GM12878 (cell line): Measurements from ENCODE around the gene TIMM22. TPM values are rescaled to one million over a fixed set of nuclear protein-coding genes. Genes with fewer than 3 reads are reported as not detected.

Source experiments
- ATAC-seq: fragments of 200-7000 bp; cut with Tn5 transposase; 3 replicates; pipeline ENCODE4 v1.9.1; 2020; ENCODE audit warnings: mild to moderate bottlenecking, moderate library complexity
- BruUV-seq: library from RNA; stranded (reverse); fragments of 400-500 nt; replicated peaks from 2 replicates; lab custom pipeline; 2021; lab: Mats Ljungman, UMichigan
- CTCF ChIA-PET: fragments of 300-600 bp; sonication (Branson Sonifier 250); formaldehyde crosslinking; extraction: SDS; loops from one replicate; lab custom pipeline; 2021; ENCODE audit warnings: inconsistent platforms; lab: Yijun Ruan, JAX
- POLR2A ChIA-PET: fragments of 350-600 bp; formaldehyde crosslinking; extraction: SDS; loops from one replicate; lab custom pipeline; 2021; ENCODE audit warnings: inconsistent platforms; lab: Charles Lee
- RAD21 ChIA-PET: fragments of 300-600 bp; sonication (Branson Sonifier 250); formaldehyde crosslinking; loops from one replicate; lab custom pipeline; 2023; ENCODE audit warnings: antibody characterized with exemption; ENCODE audit not compliant: unreplicated experiment; lab: Charles Lee
- SMC1A ChIA-PET: fragments of 300-600 bp; sonication (Branson Sonifier 250); formaldehyde crosslinking; loops from one replicate; lab custom pipeline; 2023; ENCODE audit not compliant: unreplicated experiment, uncharacterized antibody; lab: Charles Lee
- DNase-seq: peaks from one replicate; pipeline ENCODE4 v3.0.0-alpha.2; 2011; ENCODE audit warnings: low read depth, low spot score
- FAIRE-seq: peaks from 3 replicates; lab custom pipeline; 2011; peaks lifted over from hg19 to GRCh38; lab: Jason Lieb, UNC
- H2AFZ ChIP-seq: 2 replicates; pipeline ENCODE4 v1.6.0; 2011; ENCODE audit warnings: low read depth, low read length, control low read depth; ENCODE audit not compliant: control insufficient read depth
- H3K27ac ChIP-seq: 2 replicates; pipeline ENCODE4 v1.5.1; 2011; ENCODE audit warnings: control low read depth; ENCODE audit not compliant: control insufficient read depth, insufficient read depth
- H3K27me3 ChIP-seq, 2 experiments: replicated peaks in 1 of 2; 2 replicates each; pipeline versions ENCODE4 v1.6.0 to v1.6.1; 2011; ENCODE audit warnings: low read length in 1 of 2; ENCODE audit not compliant: control insufficient read depth in 2 of 2, insufficient read depth in 2 of 2
- H3K36me3 ChIP-seq, 2 experiments: 2 replicates each; pipeline ENCODE4 v1.5.1; 2011; ENCODE audit warnings: low read length in 1 of 2; ENCODE audit not compliant: control insufficient read depth in 2 of 2, insufficient read depth in 2 of 2
- H3K4me1 ChIP-seq: 2 replicates; pipeline ENCODE4 v1.6.1; 2011; ENCODE audit warnings: mild to moderate bottlenecking, low read length, moderate library complexity, mixed read lengths; ENCODE audit not compliant: control insufficient read depth, insufficient read depth
- H3K4me2 ChIP-seq: 2 replicates; pipeline ENCODE4 v1.6.0; 2011; ENCODE audit warnings: control low read depth; ENCODE audit not compliant: control insufficient read depth, insufficient read depth
- H3K4me3 ChIP-seq: fragments of 200-600 bp; sonication (generic); 2 replicates; pipeline ENCODE4 v1.5.1; 2016
- H3K79me2 ChIP-seq: 2 replicates; pipeline ENCODE4 v1.6.0; 2011; ENCODE audit warnings: low read length; ENCODE audit not compliant: control insufficient read depth, insufficient read depth
- H3K9ac ChIP-seq: 2 replicates; pipeline ENCODE4 v1.8.0; 2011; ENCODE audit warnings: low read length, control low read depth, mixed read lengths; ENCODE audit not compliant: control insufficient read depth, insufficient read depth
- H3K9me3 ChIP-seq: replicated peaks from 3 replicates; pipeline ENCODE4 v1.5.1; 2011; ENCODE audit warnings: mild to moderate bottlenecking, low read length; ENCODE audit not compliant: control insufficient read depth, insufficient read depth
- H4K20me1 ChIP-seq: 2 replicates; pipeline ENCODE4 v1.6.0; 2011; ENCODE audit not compliant: control insufficient read depth, insufficient read depth
- KLF5 ChIP-seq: fragments of 450-650 bp; IDR thresholded peaks from 2 replicates; pipeline ENCODE4 v1.6.1; 2014; ENCODE audit warnings: mild to moderate bottlenecking; ENCODE audit not compliant: partially characterized antibody
- SIX5 ChIP-seq: IDR thresholded peaks from 2 replicates; pipeline ENCODE4 v1.6.1; 2011; ENCODE audit warnings: mild to moderate bottlenecking, low read depth, low read length, moderate library complexity; ENCODE audit not compliant: severe bottlenecking
- YY1 ChIP-seq: IDR thresholded peaks from 2 replicates; pipeline ENCODE4 v1.6.1; 2011; ENCODE audit warnings: low read depth, mild to moderate bottlenecking, low read length
- whole genome bisulfite sequencing: methylation state at CpG from one replicate; pipeline ENCODE4 v1.1.6; 2016; ENCODE audit warnings: low lambda C conversion rate; ENCODE audit not compliant: insufficient replicate concordance, insufficient coverage; ENCODE audit errors: missing lambda C conversion rate; 5-methylcytosine and 5-hydroxymethylcytosine counted together
- in situ Hi-C: fragments of 300-500 bp; cut with MboI; formaldehyde crosslinking; loops from 9 replicates; pipeline ENCODE4 v1.14.3; 2018; ENCODE audit warnings: mixed read lengths
- intact Hi-C: fragments of 100-400 bp; cut with micrococcal nuclease; formaldehyde crosslinking; loops from one replicate; pipeline ENCODE4 v1.14.2; 2022; ENCODE audit not compliant: unreplicated experiment
- polyA plus RNA-seq, 11 experiments: library from polyadenylated mRNA; depleted of rRNA in 4 of 11; unstranded in 6 of 11; stranded (reverse) in 5 of 11; fragments of >200 nt; fragmentation: Nextera tagmentation in 4 of 11; fragmentation: Illumina TruSeq in 1 of 11; extraction: Ambion mirVana in 4 of 11; extraction: Trizol in 1 of 11; gene quantifications; 1 replicate in 1 of 11; 2 replicates in 10 of 11; pipeline versions ENCODE4 v1.2.1 to v1.2.3, GENCODE V29; 2011 to 2016; ENCODE audit warnings: inconsistent platforms in 2 of 11, missing spikeins in 2 of 11, low read depth in 1 of 11
- total RNA-seq, 4 experiments: library from RNA; depleted of rRNA in 3 of 4; stranded (reverse); fragments of >200 nt in 3 of 4; fragmentation: Illumina TruSeq in 1 of 4; extraction: Trizol in 1 of 4; gene quantifications; 2 replicates each; pipeline versions ENCODE4 v1.2.1 to v1.2.3, GENCODE V29; 2013 to 2021
- TF ChIP-seq, protein P1 (sequence below): fragments of 450-650 bp; conservative IDR thresholded peaks from 2 replicates; pipeline ENCODE4 v1.6.1; 2017; ENCODE audit warnings: mild to moderate bottlenecking, moderate library complexity
- TF ChIP-seq, protein P2 (sequence below): IDR thresholded peaks from 2 replicates; pipeline ENCODE4 v1.6.1; 2011; ENCODE audit warnings: mild to moderate bottlenecking, low read depth, low read length, moderate library complexity; ENCODE audit not compliant: insufficient replicate concordance

Gene TIMM22
- total and polyA plus RNA-seq, 10 of the 15 experiments (the other 5 are each of a cell fraction or from before 2014, with no cell fraction given) = 4.4 to 25.0 (median 10.6) TPM

- intact Hi-C loops = no loop called here
- FAIRE-seq (no peak), DNase-seq (no peak), ATAC-seq (no peak)
- no peak overlapping the region for H3K4me3 ChIP-seq
- H3K27me3 ChIP-seq = no peaks in the 10 kb centered on the region
- peaks cover 9% of the 10 kb centered on the region in 2 experiments; a peak in 3 of 4 replicates for H3K36me3 ChIP-seq
- ChIA-PET RAD21 (no interaction called here), POLR2A (no interaction called here), SMC1A (no interaction called here), CTCF (no interaction called here)
- no peak overlapping the region for H2AFZ ChIP-seq
- 93% methylated on average over 16 of the region's 16 CpGs for WGBS
- BruUV-seq = no TSS peak
- H3K9me3 ChIP-seq = no peaks in the 10 kb centered on the region
- no peak overlapping the region for H3K27ac ChIP-seq
- H3K79me2 ChIP-seq = no peaks in the 10 kb centered on the region
- H4K20me1 ChIP-seq = no peaks in the 10 kb centered on the region
- in situ Hi-C loops = no loop called here
- H3K9ac ChIP-seq = no peak overlapping the region
- no peaks in the 10 kb centered on the region for H3K4me1 ChIP-seq
- TF ChIP-seq YY1 (no peak), KLF5 (no peak), SIX5 (no peak)
- TF ChIP-seq, protein P1, sequence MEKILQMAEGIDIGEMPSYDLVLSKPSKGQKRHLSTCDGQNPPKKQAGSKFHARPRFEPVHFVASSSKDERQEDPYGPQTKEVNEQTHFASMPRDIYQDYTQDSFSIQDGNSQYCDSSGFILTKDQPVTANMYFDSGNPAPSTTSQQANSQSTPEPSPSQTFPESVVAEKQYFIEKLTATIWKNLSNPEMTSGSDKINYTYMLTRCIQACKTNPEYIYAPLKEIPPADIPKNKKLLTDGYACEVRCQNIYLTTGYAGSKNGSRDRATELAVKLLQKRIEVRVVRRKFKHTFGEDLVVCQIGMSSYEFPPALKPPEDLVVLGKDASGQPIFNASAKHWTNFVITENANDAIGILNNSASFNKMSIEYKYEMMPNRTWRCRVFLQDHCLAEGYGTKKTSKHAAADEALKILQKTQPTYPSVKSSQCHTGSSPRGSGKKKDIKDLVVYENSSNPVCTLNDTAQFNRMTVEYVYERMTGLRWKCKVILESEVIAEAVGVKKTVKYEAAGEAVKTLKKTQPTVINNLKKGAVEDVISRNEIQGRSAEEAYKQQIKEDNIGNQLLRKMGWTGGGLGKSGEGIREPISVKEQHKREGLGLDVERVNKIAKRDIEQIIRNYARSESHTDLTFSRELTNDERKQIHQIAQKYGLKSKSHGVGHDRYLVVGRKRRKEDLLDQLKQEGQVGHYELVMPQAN = no peak
- TF ChIP-seq, protein P2, sequence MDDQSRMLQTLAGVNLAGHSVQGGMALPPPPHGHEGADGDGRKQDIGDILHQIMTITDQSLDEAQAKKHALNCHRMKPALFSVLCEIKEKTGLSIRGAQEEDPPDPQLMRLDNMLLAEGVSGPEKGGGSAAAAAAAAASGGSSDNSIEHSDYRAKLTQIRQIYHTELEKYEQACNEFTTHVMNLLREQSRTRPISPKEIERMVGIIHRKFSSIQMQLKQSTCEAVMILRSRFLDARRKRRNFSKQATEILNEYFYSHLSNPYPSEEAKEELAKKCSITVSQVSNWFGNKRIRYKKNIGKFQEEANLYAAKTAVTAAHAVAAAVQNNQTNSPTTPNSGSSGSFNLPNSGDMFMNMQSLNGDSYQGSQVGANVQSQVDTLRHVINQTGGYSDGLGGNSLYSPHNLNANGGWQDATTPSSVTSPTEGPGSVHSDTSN = no peak
- no peak overlapping the region for H3K4me2 ChIP-seq
These were observed 42.2 kb downstream of the TIMM22 start for GRCh38 chr17:1039123-1039507.
